Thyroid gland (tissue), 4 donors: ENCODE measurements around the gene ISM1.

Experiments used
- CTCF ChIP-seq, 6 experiments: fragments of 200-600 bp in 3 of 6; fragments of 450-650 bp in 3 of 6; sonication (generic) in 3 of 6; IDR thresholded peaks; one replicate each; pipeline ENCODE4 v1.5.1; 2016 to 2019; ENCODE audit warnings: antibody characterized with exemption in 6 of 6, mild to moderate bottlenecking in 2 of 6, inconsistent platforms in 1 of 6, moderate library complexity in 1 of 6
- POLR2A ChIP-seq, 2 donors: fragments of 450-650 bp; IDR thresholded peaks; one replicate each; pipeline ENCODE4 v1.6.1; 2017; ENCODE audit warnings: antibody characterized with exemption in 2 of 2, mild to moderate bottlenecking in 2 of 2, moderate library complexity in 1 of 2

- no peak for TF ChIP-seq CTCF (IDR thresholded peaks at IDR 0.05)
- no peak for TF ChIP-seq POLR2A (IDR thresholded peaks at IDR 0.05)
Observed at GRCh38 chr20:13341737-13342393, 120.8 kb downstream of the ISM1 start.
